RWPE2 (cell line): ENCODE results near the gene TRAPPC13.
"Not testable (repeated sequence)": the region's sequence is repeated elsewhere in the genome, so short reads cannot be mapped to it uniquely, and the experiment has no call there.

Experiments
- ATAC-seq: fragments of 200-7000 bp; cut with Tn5 transposase; 3 replicates; pipeline ENCODE4 v1.9.1; 2021; ENCODE audit warnings: low read depth
- DNase-seq: peaks from one replicate; pipeline ENCODE4 v3.0.0-alpha.2; 2020; ENCODE audit warnings: low spot score
- H3K27ac ChIP-seq: fragments of 450-650 bp; 2 replicates; pipeline ENCODE4 v1.5.1; 2017; ENCODE audit warnings: mild to moderate bottlenecking; ENCODE audit not compliant: poor library complexity, severe bottlenecking
- H3K27me3 ChIP-seq: fragments of 250-450 bp; sonication (Bioruptor Pico); 2 replicates; pipeline ENCODE4 v1.5.1; 2021; ENCODE audit warnings: mild to moderate bottlenecking, moderate library complexity; ENCODE audit not compliant: insufficient read depth, poor library complexity, severe bottlenecking
- H3K36me3 ChIP-seq: fragments of 250-450 bp; sonication (Bioruptor Pico); 2 replicates; pipeline ENCODE4 v1.5.1; 2020; ENCODE audit warnings: low read depth, mild to moderate bottlenecking, moderate library complexity
- H3K4me1 ChIP-seq: fragments of 250-450 bp; sonication (Bioruptor Pico); 2 replicates; pipeline ENCODE4 v1.5.1; 2021; ENCODE audit warnings: mild to moderate bottlenecking, moderate library complexity; ENCODE audit not compliant: insufficient read depth, poor library complexity, severe bottlenecking
- H3K4me3 ChIP-seq: fragments of 250-450 bp; sonication (Bioruptor Pico); 2 replicates; pipeline ENCODE4 v1.5.1; 2021; ENCODE audit warnings: mild to moderate bottlenecking, moderate library complexity; ENCODE audit not compliant: severe bottlenecking
- H3K9me3 ChIP-seq: fragments of 250-450 bp; sonication (Bioruptor Pico); 2 replicates; pipeline ENCODE4 v1.5.1; 2021; ENCODE audit warnings: mild to moderate bottlenecking, moderate library complexity; ENCODE audit not compliant: severe bottlenecking
- TF ChIP-seq, protein P1 (sequence below): fragments of 450-650 bp; IDR thresholded peaks from one replicate; pipeline ENCODE4 v1.5.1; 2017; ENCODE audit warnings: mild to moderate bottlenecking, moderate library complexity; ENCODE audit not compliant: poor library complexity, severe bottlenecking

TRAPPC13 gene

DNA sequence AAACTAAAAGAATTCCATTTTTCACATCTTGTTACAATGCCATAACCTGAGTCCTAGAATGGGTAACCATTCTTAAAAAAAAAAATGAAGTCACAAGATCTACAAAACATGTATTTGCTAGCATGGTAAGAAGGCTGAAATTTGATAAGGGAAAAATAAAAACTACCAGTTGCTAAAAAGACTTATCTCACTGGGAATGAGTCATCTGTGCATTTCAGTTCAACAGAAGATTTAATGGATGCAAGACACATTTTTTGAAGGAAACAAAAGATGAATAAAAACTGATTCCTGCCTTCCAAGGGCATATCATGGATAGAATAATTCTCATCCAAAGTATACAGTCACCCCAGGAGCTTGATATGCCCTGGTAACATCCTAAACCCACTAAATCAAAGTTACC, 49.9 kb downstream of the TRAPPC13 start:
- Histone ChIP-seq H3K9me3 (peaks cover 2% of the 10 kb centered on the region), H3K27me3 (no peaks in the 10 kb centered on the region), H3K4me3 (no peak overlapping the region), H3K4me1 (no peaks in the 10 kb centered on the region), H3K27ac (no peak overlapping the region), H3K36me3 (peaks cover 4% of the 10 kb centered on the region)
- DNase-seq (no peak), ATAC-seq (no peak)
- TF ChIP-seq, protein P1, sequence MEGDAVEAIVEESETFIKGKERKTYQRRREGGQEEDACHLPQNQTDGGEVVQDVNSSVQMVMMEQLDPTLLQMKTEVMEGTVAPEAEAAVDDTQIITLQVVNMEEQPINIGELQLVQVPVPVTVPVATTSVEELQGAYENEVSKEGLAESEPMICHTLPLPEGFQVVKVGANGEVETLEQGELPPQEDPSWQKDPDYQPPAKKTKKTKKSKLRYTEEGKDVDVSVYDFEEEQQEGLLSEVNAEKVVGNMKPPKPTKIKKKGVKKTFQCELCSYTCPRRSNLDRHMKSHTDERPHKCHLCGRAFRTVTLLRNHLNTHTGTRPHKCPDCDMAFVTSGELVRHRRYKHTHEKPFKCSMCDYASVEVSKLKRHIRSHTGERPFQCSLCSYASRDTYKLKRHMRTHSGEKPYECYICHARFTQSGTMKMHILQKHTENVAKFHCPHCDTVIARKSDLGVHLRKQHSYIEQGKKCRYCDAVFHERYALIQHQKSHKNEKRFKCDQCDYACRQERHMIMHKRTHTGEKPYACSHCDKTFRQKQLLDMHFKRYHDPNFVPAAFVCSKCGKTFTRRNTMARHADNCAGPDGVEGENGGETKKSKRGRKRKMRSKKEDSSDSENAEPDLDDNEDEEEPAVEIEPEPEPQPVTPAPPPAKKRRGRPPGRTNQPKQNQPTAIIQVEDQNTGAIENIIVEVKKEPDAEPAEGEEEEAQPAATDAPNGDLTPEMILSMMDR, result no peak

DNA sequence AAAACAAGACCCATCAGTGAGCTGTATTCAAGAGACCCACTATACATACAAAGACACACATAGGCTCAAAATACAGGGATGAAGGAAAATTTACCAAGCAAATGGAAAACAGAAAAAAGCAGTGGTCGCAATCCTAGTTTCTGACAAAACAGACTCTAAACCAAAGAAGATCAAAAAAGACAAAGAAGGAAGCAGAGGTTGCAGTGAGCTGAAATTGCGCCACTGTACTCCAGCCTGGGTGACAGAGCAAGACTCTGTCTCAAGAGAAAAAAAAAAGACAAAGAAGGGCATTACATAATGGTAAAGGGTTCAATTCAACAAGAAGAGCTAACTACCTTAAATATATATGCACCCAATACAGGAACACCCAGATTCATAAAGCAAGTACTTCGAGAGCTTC, 51.2 kb downstream of the TRAPPC13 start:
- not testable (repeated sequence) for H3K9me3 ChIP-seq, H3K27me3 ChIP-seq, ATAC-seq, H3K4me3 ChIP-seq, DNase-seq, H3K27ac ChIP-seq, H3K4me1 ChIP-seq
- H3K36me3 ChIP-seq, result peaks cover 14% of the 10 kb centered on the region

DNA sequence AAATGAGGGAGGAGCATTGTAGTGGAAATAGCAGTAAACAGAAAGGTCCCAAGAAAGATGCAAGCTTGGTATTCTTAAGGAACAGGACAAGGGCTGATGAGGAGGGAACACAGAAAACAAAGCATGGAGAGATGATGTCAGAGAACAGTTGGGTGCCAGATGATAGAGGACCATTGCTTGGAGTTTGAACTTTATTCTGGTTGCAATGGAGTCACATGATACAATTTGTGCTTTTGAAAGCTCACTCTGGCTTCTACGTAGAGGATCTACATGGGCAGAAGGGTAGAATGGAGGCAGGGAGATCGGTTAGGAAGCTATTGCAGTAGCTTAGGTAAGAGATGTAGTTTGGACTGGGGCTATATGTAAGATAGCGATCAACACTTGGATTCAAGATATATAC, 57.3 kb downstream of the TRAPPC13 start:
- Histone ChIP-seq H3K4me3 (no peak overlapping the region), H3K27ac (no peak overlapping the region), H3K9me3 (peaks cover 3% of the 10 kb centered on the region), H3K36me3 (peaks cover 35% of the 10 kb centered on the region), H3K27me3 (no peaks in the 10 kb centered on the region), H3K4me1 (no peaks in the 10 kb centered on the region)
- DNase-seq (no peak), ATAC-seq (no peak)
- TF ChIP-seq, protein P1, result no peak

DNA sequence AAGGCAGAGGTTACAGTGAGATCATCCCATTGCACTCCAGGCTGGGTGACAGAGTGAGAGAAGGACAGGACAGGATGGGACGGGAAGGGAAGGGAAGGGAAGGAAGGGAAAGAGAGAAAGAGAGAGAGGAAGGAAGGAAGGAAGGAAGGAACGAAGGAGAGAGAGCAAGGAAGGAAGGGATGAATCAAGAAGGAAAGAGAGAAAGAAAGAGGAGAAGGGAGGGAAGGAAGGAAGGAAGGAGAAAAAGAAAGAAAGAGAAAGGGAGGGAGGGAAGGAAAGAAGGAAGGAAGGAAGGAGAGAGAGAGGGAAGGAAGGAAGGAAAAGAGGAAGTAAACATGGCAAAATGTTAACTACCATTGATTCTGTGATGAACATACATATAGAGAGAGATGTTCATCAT, 68.3 kb downstream of the TRAPPC13 start:
- DNase-seq (no peak), ATAC-seq (no peak)
- H3K36me3 ChIP-seq, result peaks cover 9% of the 10 kb centered on the region

DNA sequence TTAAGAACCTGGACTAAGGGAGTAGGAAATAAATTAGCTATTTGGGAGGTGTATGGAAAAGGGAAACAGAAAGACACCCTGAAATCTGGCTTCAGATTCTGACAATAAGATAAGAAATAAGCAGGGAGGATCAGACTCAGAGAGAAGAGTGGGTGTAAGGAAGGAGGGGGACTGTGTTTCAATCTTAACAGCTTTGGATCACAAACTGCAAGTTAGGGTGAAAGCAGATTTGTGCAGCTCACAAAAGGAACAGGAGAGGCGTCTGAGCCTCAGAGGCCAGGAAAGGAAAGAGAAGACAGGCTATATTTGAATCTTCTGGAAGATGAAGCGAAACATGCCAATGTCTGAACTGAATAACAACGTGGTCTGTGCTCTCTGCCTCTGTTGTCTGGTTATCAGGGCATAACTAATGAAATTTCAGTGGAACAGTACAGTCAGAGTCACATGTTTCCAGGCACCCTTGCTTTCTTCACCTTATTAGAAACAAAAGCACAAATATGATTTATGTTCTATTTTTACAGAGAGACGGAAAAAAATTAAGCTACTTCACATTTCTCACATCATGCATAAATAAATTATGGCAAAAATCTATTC, 70.4 kb downstream of the TRAPPC13 start:
- H3K4me3 ChIP-seq, result no peak overlapping the region
- no peaks in the 10 kb centered on the region for H3K4me1 ChIP-seq
- peaks cover 11% of the 10 kb centered on the region for H3K36me3 ChIP-seq
- TF ChIP-seq, protein P1, result no peak
- DNase-seq, result no peak
- H3K27me3 ChIP-seq, result no peaks in the 10 kb centered on the region
- H3K27ac ChIP-seq, result no peak overlapping the region
- H3K9me3 ChIP-seq, result no peaks in the 10 kb centered on the region
- no peak for ATAC-seq

More for the DNA sequence above, 68.3 kb downstream of the TRAPPC13 start:
- Histone ChIP-seq H3K4me1 (no peaks in the 10 kb centered on the region), H3K4me3 (no peak overlapping the region), H3K27me3 (no peaks in the 10 kb centered on the region), H3K27ac (no peak overlapping the region), H3K9me3 (no peaks in the 10 kb centered on the region)
- TF ChIP-seq, protein P1, result no peak
